ENCODE data around the gene ASAP3.

ASAP3 gene

GRCh38 chr1:23422241-23422877 is 61.6 kb downstream of the ASAP3 start:
- no peak for DNase-seq

- no peak for DNase-seq
Measured at GRCh38 chr1:23421753-23422240, 62.2 kb downstream of the ASAP3 start.

GRCh38 chr1:23421343-23421742 is 62.6 kb downstream of the ASAP3 start:
- no peak for DNase-seq

GRCh38 chr1:23420778-23421177 is 63.2 kb downstream of the ASAP3 start:
- DNase-seq = no peak

GRCh38 chr1:23419180-23419579 is 64.8 kb downstream of the ASAP3 start:
- no peak for DNase-seq

- DNase-seq = peak; percentile 91
Measured at GRCh38 chr1:23417570-23417969, 66.4 kb downstream of the ASAP3 start.

GRCh38 chr1:23416964-23417363 is 67.0 kb downstream of the ASAP3 start:
- no peak for DNase-seq

- DNase-seq = no peak
Measured at GRCh38 chr1:23408797-23409290, 75.1 kb downstream of the ASAP3 start.

GRCh38 chr1:23407016-23407630 is 76.9 kb downstream of the ASAP3 start:
- DNase-seq = no peak

- no peak for DNase-seq
Measured at GRCh38 chr1:23405946-23406345, 78.0 kb downstream of the ASAP3 start.

- peak; percentile 96 for DNase-seq
Measured at GRCh38 chr1:23403735-23404486, 80.1 kb downstream of the ASAP3 start.

- DNase-seq = no peak
Measured at GRCh38 chr1:23403355-23403734, 80.6 kb downstream of the ASAP3 start.

GRCh38 chr1:23403038-23403336 is 81.0 kb downstream of the ASAP3 start:
- no peak for DNase-seq

GRCh38 chr1:23402286-23403037 is 81.5 kb downstream of the ASAP3 start:
- DNase-seq = no peak

- no peak for DNase-seq
Measured at GRCh38 chr1:23401313-23401712, 82.7 kb downstream of the ASAP3 start.

- DNase-seq = no peak
Measured at GRCh38 chr1:23400324-23401114, 83.5 kb downstream of the ASAP3 start.

- DNase-seq = no peak
Measured at GRCh38 chr1:23399229-23399628, 84.8 kb downstream of the ASAP3 start.

- no peak for DNase-seq
Measured at GRCh38 chr1:23397908-23398307, 86.1 kb downstream of the ASAP3 start.

GRCh38 chr1:23396380-23396779 is 87.6 kb downstream of the ASAP3 start:
- DNase-seq = no peak

GRCh38 chr1:23395849-23396248 is 88.1 kb downstream of the ASAP3 start:
- DNase-seq = no peak

- DNase-seq = no peak
Measured at GRCh38 chr1:23395154-23395724, 88.7 kb downstream of the ASAP3 start.

GRCh38 chr1:23394684-23395083 is 89.3 kb downstream of the ASAP3 start:
- no peak for DNase-seq
